ENCODE results near the gene SFXN5.

DNA sequence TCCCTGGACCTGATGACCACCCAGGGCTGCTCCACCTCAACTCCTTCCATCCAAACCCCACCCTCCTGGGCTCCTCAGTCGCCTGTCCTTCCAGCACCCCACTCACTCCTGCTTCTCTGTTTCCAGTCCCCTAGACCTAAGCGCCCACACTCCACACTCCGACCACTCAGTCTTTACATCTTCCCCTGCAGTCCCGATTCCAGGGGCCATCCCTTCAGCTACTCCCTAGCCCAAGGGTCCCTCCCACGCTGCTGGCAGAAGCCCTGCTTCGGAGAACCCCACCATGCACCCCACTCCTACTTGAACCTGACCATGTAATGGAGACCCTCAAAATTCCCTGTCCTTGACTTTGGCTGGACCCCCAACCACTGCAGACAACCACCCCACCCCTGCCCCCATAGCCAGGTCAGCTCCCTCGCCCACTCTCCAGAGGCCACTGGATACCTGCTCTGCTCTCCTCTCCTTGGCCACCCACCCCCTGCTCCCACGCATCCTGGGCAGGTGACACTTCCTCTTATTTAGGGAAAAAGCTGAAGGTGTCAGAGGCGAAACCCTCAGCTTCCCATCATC lies 126.0 kb downstream of the SFXN5 start:
- TF ChIP-seq YY1 (IDR thresholded peaks at IDR 0.05; ENCODE audit: low read depth) (no peak), RAD21 (IDR thresholded peaks at IDR 0.05; ENCODE audit: low read depth) (no peak), CEBPB (IDR thresholded peaks at IDR 0.05) (no peak)
- TF ChIP-seq, protein P1, sequence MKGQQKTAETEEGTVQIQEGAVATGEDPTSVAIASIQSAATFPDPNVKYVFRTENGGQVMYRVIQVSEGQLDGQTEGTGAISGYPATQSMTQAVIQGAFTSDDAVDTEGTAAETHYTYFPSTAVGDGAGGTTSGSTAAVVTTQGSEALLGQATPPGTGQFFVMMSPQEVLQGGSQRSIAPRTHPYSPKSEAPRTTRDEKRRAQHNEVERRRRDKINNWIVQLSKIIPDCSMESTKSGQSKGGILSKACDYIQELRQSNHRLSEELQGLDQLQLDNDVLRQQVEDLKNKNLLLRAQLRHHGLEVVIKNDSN (IDR thresholded peaks at IDR 0.05), result no peak
